ENCODE measurements around the gene GALM.
"Not testable (repeated sequence)": the region's sequence is repeated elsewhere in the genome, so short reads cannot be mapped to it uniquely, and the experiment has no call there.

GALM gene

DNA sequence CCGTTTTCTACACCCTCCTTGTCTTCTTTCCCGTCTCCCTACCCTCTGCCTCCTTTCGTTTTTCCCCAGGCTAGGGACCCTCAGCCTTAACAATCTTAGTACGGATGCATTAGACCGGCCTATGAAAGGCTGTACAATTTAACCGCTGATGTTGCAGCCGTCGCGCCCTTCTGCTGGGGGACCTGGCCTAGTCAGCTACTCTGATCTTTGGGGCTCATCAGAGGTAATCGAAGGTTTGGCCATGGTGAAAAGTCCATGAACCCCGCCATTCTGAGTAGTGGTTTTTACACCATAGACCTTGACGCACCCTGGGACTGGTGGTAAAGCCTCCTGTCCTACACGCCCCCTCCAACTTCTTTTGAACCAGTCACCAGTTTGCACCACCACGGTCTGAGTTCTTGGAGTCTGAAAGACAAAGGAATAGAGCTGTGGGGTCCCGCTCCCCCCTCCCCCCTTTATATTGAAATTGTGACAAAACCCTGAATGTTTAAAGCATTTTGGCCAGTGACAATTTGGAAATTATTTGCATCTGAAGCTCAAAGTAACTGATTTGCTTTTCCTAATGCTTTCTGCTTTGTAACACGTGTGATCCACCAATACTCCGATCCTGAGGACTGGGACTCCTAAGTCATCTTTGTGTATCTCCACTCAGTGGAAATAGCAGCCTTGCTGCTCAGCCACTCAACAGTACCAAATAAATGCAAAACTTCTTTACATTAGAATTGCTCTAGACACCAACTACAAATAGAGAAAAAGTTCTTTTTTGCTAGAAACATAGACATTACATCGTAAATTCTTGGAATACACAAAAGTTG is 85.9 kb downstream of the GALM start:
- TF ChIP-seq POLR2A (IDR thresholded peaks at IDR 0.05; ENCODE audit: low read length), result no peak
- DNase-seq, result peak in 1 of 2 experiments; percentile 49

GRCh38 chr2:38754049-38754448 is 88.1 kb downstream of the GALM start:
- DNase-seq, result no peak
- TF ChIP-seq GATA1 (IDR thresholded peaks at IDR 0.05; ENCODE audit: low read depth, low read length) (no peak), POLR2A (IDR thresholded peaks at IDR 0.05; ENCODE audit: low read length) (no peak)

DNA sequence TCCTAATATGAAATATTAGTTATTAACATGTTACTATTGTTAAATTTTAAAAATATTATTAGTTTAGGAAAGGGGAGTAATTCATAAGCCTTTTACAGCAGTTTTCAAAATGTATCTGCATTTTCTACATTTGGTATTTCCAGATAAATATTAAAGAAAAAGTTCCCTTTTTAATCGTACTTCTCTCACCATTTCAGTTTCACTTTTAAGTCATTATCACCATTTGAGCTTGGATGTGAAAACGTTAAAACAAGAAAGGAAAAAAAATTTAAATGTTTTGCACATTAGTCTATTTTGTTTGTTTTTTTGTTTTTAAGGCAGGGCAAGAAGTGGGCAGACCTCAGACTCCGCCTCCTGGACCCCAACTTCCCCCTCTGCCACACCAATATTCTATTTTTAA is 88.6 kb downstream of the GALM start:
- TF ChIP-seq POLR2A (IDR thresholded peaks at IDR 0.05; ENCODE audit: low read length) (no peak), GATA1 (IDR thresholded peaks at IDR 0.05; ENCODE audit: low read depth, low read length) (no peak)
- peak in 1 of 2 experiments; percentile 8 for DNase-seq

- DNase-seq, result not testable (repeated sequence)
Observed at GRCh38 chr2:38755891-38756290, 90.0 kb downstream of the GALM start.

- no peak for TF ChIP-seq POLR2A (IDR thresholded peaks at IDR 0.05; ENCODE audit: low read length)
- no peak for DNase-seq
Observed at GRCh38 chr2:38763228-38763627, 97.3 kb downstream of the GALM start.

DNA sequence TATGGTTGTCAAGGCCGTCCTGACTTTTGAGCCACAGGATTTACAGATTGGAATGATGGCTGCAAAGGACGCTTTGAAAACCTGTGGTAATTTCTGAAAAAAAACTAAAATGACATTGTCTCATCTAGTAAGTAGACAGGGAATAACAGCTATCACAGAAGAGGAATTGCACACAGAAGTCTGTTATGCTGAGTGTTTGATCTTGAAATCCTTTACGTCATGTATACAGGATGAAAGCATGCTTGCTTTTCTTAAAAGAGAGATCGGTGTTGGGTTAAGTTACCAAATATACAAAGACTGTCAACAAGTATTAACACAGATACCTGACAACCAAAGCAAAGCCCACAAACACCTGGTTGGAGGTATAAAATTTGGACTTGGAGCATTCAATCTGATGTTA is 97.8 kb downstream of the GALM start:
- DNase-seq, result no peak
- TF ChIP-seq GATA1 (IDR thresholded peaks at IDR 0.05; ENCODE audit: low read depth, low read length), result no peak
- no peak for TF ChIP-seq POLR2A (IDR thresholded peaks at IDR 0.05; ENCODE audit: low read length)

DNA sequence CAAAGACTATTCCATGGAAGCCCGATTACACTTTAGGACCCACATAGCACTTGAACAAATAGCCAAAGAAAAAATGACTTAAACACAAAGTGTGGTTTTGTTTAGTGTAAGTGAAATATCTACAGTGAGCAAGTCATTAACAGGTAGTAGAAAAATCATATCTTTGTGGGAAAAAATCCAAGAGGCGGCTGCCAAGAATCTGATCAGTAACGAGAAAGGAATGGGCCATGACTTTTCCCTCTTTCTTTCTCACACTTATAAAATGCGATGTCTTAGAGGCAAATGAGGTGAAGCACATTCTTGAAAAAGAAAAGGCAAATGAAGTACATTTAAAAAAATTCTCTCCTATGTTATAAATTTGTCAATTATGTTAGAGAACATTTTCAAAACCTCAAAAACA is 99.2 kb downstream of the GALM start:
- TF ChIP-seq POLR2A (IDR thresholded peaks at IDR 0.05; ENCODE audit: low read length) (no peak), GATA1 (IDR thresholded peaks at IDR 0.05; ENCODE audit: low read depth, low read length) (no peak)
- no peak for DNase-seq

- TF ChIP-seq GATA1 (IDR thresholded peaks at IDR 0.05; ENCODE audit: low read depth, low read length) (no peak), POLR2A (IDR thresholded peaks at IDR 0.05; ENCODE audit: low read length) (no peak)
- no peak for DNase-seq
Observed at GRCh38 chr2:38765551-38765950, 99.6 kb downstream of the GALM start.

DNA sequence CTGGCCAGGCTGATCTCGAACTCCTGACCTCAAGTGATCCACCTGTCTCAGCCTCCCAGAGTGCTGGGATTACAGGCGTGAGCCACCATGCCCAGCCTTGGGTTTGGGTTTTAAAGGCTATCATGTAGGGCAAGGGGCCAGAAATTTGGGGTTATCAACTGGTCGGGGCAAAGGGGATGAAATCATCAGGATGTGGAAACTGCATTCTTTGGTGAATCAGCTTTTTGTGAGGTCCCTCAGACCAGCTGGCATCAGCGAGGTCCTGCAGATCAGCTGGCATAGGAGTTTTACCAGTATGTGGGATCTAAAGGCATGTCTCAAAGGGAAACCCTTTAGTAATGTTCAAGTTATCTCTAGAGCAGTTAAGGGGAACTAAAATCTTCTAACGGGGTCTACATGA is 105.7 kb downstream of the GALM start:
- DNase-seq, result peak in 1 of 2 experiments; percentile 7
- no peak for TF ChIP-seq GATA1 (IDR thresholded peaks at IDR 0.05; ENCODE audit: low read depth, low read length)

- TF ChIP-seq POLR2A (IDR thresholded peaks at IDR 0.05; ENCODE audit: low read length) (no peak), GATA1 (IDR thresholded peaks at IDR 0.05; ENCODE audit: low read depth, low read length) (no peak)
Observed at GRCh38 chr2:38775097-38775920, 109.4 kb downstream of the GALM start.

GRCh38 chr2:38775921-38776225 is 110.0 kb downstream of the GALM start:
- TF ChIP-seq GATA1 (IDR thresholded peaks at IDR 0.05; ENCODE audit: low read depth, low read length), result no peak
- no peak for TF ChIP-seq POLR2A (IDR thresholded peaks at IDR 0.05; ENCODE audit: low read length)
- DNase-seq, result no peak

More at GRCh38 chr2:38775097-38775920, 109.4 kb downstream of the GALM start:
- no peak for DNase-seq

- no peak for DNase-seq
- TF ChIP-seq GATA1 (IDR thresholded peaks at IDR 0.05; ENCODE audit: low read depth, low read length) (no peak), POLR2A (IDR thresholded peaks at IDR 0.05; ENCODE audit: low read length) (no peak)
Observed at GRCh38 chr2:38776531-38776930, 110.6 kb downstream of the GALM start.

DNA sequence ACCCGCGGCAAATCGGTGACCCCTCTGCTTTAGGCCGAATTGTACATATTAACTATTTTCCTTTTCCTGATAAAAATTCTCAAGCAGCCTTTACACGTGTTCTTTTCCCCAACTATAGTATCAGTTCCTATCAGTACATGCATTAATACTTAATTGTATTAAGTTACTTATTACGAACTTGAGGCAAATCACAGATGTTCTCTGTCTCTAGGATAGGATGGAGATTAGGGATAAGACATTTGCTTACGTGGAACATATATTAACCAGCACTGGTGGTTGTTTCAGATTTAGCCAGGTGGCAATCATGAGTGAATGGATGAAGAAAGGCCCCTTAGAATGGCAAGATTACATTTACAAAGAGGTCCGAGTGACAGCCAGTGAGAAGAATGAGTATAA is 112.8 kb downstream of the GALM start:
- TF ChIP-seq POLR2A (IDR thresholded peaks at IDR 0.05; ENCODE audit: low read length) (no peak), GATA1 (IDR thresholded peaks at IDR 0.05; ENCODE audit: low read depth, low read length) (no peak)
- DNase-seq, result no peak

DNA sequence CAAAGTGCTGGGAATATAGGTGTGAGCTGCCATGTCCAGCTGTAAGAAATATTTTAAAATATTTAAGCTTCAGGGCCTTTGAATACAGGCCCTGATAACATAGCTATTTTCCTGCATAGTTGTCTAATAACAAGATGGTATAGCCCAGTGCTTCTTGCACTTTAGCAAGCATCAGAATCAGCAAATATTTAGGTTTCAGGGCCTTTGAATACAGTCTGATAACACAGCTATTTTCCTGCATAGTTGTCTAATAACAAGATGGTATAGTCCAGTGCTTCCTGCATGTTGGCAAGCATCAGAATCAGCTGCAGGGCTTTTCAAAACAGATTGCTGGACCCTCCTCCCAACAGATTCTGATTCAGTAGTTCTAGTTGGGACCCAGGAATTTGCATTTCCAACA is 117.7 kb downstream of the GALM start:
- no peak for DNase-seq
- TF ChIP-seq GATA1 (IDR thresholded peaks at IDR 0.05; ENCODE audit: low read depth, low read length) (no peak), POLR2A (IDR thresholded peaks at IDR 0.05; ENCODE audit: low read length) (no peak)
